ENCODE data around the gene CCDC80.
A peak's percentile ranks its signal among the peaks of the same experiment; 100 is the strongest.

The CCDC80 gene, protein sequence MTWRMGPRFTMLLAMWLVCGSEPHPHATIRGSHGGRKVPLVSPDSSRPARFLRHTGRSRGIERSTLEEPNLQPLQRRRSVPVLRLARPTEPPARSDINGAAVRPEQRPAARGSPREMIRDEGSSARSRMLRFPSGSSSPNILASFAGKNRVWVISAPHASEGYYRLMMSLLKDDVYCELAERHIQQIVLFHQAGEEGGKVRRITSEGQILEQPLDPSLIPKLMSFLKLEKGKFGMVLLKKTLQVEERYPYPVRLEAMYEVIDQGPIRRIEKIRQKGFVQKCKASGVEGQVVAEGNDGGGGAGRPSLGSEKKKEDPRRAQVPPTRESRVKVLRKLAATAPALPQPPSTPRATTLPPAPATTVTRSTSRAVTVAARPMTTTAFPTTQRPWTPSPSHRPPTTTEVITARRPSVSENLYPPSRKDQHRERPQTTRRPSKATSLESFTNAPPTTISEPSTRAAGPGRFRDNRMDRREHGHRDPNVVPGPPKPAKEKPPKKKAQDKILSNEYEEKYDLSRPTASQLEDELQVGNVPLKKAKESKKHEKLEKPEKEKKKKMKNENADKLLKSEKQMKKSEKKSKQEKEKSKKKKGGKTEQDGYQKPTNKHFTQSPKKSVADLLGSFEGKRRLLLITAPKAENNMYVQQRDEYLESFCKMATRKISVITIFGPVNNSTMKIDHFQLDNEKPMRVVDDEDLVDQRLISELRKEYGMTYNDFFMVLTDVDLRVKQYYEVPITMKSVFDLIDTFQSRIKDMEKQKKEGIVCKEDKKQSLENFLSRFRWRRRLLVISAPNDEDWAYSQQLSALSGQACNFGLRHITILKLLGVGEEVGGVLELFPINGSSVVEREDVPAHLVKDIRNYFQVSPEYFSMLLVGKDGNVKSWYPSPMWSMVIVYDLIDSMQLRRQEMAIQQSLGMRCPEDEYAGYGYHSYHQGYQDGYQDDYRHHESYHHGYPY

DNA sequence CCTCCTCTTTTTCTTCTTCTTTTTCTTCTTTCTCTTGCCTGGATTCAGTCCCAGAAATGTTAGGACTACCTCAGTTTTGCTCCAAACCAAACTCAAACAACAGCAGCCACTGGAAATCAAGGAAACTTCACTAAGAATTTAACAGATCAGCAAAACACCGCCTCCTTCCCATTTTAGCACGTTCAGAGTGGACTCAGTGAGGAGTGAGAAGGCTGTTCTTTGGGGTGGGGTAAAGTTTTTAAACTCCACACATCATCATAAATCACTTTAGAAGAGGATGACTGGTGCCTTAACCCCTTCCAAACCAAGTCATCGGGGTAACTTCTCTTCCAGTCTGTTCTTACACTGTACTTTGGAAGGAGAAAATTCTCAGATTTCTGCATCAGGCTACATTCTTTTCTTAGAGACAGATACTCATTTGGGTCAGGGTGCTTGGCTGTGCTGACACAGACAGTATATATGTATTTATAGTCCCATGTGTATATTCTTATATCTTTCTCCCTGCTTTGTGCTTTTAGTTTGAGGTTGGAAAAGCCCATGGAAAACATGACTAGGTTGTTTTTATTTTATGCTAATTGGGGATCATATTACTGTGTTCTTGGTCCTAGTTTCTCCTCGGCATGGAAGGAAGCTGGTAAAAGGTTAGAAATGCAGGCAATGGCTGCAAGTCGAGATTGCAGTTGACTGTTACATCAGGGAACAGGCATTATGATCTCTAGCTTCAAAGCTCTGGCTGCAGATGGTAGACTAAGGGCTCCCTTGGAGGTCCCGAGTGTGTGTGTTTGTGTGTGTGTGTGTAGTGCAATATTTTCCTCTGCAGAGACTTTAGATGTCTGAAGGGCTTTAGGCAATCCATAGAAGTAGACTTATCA is at the start of gene CCDC80:
Gene CCDC80, minus strand, starts transcription at position 214 of the 872 bp plus-strand sequence. CDS start 1,238 bp downstream, outside the sequence.
- Histone ChIP-seq H3K9me3 (ENCODE audit: control insufficient read depth in 2 of 2, low read length in 2 of 2) (no peaks in the 10 kb centered on the region), H3K27me3 (ENCODE audit: control insufficient read depth in 1 of 2, insufficient read depth in 2 of 2, low read length in 2 of 2) (no peaks in the 10 kb centered on the region), H3K27ac (ENCODE audit: low read length) (peak within 1 kb of the TSS; percentile 92), H3K4me3 (ENCODE audit: low read length in 2 of 2) (peak within 1 kb of the TSS; percentile 78 to 83), H3K4me1 (ENCODE audit: control insufficient read depth, insufficient read depth, low read length) (peaks cover 66% of the 10 kb centered on the region), H3K9ac (ENCODE audit: low read length in 2 of 2) (peak within 1 kb of the TSS; percentile 72 to 90), H3K36me3 (ENCODE audit: control insufficient read depth in 2 of 2, insufficient read depth in 2 of 2, low read length in 2 of 2) (no peaks in the 10 kb centered on the region)

DNA sequence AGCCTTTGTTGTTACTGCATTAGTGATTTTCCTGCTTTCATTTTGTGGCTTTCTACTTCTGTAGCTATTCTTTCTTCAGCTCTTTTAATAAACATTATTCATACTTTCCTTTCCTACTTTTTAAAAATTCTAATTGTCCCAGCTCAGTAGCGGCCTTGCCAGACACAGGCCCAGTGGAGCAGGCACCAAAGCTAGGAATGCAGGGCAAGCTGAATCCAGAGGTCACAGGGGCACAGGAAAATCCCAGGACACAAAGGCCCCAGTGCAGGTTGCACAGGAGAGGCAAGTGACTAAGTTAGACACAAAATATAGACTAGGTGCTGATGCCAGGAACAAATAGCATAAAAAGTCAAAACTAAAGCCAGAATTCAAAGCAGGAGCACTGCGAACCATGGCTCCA is 49.0 kb upstream of the CCDC80 start:
- no peaks in the 10 kb centered on the region for H3K36me3 ChIP-seq (ENCODE audit: control insufficient read depth in 2 of 2, insufficient read depth in 2 of 2, low read length in 2 of 2)
- H3K27ac ChIP-seq (ENCODE audit: low read length), result no peak overlapping the region
- H3K4me3 ChIP-seq (ENCODE audit: low read length in 2 of 2), result no peak overlapping the region
- peaks cover 0 to 2% of the 10 kb centered on the region in 2 donors for H3K9me3 ChIP-seq (ENCODE audit: control insufficient read depth in 2 of 2, low read length in 2 of 2)
- H3K4me1 ChIP-seq (ENCODE audit: control insufficient read depth, insufficient read depth, low read length), result peaks cover 8% of the 10 kb centered on the region
- no peak overlapping the region for H3K9ac ChIP-seq (ENCODE audit: low read length in 2 of 2)
- no peaks in the 10 kb centered on the region for H3K27me3 ChIP-seq (ENCODE audit: control insufficient read depth in 1 of 2, insufficient read depth in 2 of 2, low read length in 2 of 2)

DNA sequence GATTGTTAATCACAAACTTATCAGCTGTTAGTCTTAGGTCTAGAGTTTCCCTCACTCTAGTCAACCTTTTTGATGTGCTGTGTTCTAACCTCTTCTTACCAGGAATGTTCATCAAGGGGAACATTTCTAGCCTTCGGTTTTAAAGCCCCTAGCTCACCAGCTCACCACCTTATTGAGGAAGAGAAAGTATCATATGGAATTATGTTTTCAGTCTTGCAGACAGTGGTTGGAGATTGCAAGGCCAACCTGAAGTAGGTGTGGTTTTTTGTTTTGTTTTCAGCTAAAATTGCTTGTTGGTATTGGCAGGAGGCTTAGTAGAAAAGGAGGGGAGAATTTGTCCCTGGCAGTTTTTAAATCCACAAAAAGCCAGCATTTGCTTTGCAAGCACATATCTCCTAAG is 48.4 kb upstream of the CCDC80 start:
- H3K36me3 ChIP-seq (ENCODE audit: control insufficient read depth in 2 of 2, insufficient read depth in 2 of 2, low read length in 2 of 2), result no peaks in the 10 kb centered on the region
- H3K4me1 ChIP-seq (ENCODE audit: control insufficient read depth, insufficient read depth, low read length), result peaks cover 5% of the 10 kb centered on the region
- no peak overlapping the region for H3K4me3 ChIP-seq (ENCODE audit: low read length in 2 of 2)
- no peaks in the 10 kb centered on the region for H3K27me3 ChIP-seq (ENCODE audit: control insufficient read depth in 1 of 2, insufficient read depth in 2 of 2, low read length in 2 of 2)
- no peak overlapping the region for H3K9ac ChIP-seq (ENCODE audit: low read length in 2 of 2)
- H3K9me3 ChIP-seq (ENCODE audit: control insufficient read depth in 2 of 2, low read length in 2 of 2), result peaks cover 0 to 2% of the 10 kb centered on the region in 2 donors
- no peak overlapping the region for H3K27ac ChIP-seq (ENCODE audit: low read length)

DNA sequence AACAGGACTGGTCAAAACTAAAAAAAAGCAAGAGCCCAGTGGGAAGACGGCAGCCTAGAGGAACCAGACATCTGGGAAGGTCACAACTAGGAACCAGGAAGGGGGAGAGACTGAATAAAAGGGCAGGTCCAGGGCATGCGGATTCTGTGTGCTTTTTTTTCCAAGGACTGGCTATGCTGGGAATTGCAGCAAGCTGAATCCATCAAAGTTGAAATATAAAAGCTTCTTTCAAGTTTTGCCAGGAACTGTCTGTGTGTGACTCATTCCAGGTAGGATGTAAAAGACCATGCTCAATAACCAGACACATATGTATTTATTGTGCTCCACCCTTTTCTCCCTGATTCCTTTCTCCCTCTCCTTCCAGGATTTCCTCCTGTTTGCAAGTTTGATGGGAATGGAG is 47.9 kb upstream of the CCDC80 start:
- Histone ChIP-seq H3K4me1 (ENCODE audit: control insufficient read depth, insufficient read depth, low read length) (peaks cover 5% of the 10 kb centered on the region), H3K9ac (ENCODE audit: low read length in 2 of 2) (no peak overlapping the region), H3K27me3 (ENCODE audit: control insufficient read depth in 1 of 2, insufficient read depth in 2 of 2, low read length in 2 of 2) (no peaks in the 10 kb centered on the region), H3K4me3 (ENCODE audit: low read length in 2 of 2) (no peak overlapping the region), H3K36me3 (ENCODE audit: control insufficient read depth in 2 of 2, insufficient read depth in 2 of 2, low read length in 2 of 2) (no peaks in the 10 kb centered on the region), H3K27ac (ENCODE audit: low read length) (no peak overlapping the region), H3K9me3 (ENCODE audit: control insufficient read depth in 2 of 2, low read length in 2 of 2) (no peaks in the 10 kb centered on the region)

DNA sequence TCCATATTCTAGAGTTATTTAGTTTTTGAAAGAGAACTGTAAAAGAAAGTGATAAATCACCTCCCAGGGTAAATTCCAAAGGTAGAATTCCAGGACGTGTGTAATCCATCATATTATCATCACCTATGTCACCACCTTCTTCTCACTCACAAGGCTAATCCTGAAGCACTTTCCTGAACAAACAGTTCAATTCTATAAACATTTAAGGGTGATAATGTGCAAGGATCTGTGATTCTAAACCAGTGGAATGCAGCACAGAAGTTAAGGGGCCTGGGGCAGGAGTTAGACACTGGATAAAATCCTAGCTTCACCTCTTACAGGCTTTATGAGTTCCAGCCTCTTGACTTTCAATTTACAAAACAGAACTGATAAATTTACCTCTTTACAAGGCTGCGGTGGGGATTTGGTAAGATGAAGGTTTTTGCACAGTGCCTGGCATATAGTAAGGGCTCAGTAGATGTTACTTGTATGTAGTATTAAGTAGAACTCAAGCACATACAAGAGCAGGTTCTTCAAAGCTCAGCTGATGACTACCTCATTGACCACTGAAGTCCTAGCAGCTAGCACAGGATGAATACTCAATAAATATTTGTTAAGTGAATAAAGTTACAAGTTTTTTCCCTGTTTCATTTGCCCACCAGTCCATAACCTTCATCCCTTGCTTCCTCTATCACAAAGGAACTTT is 47.3 kb upstream of the CCDC80 start:
- Histone ChIP-seq H3K27ac (ENCODE audit: low read length) (no peak overlapping the region), H3K9ac (ENCODE audit: low read length in 2 of 2) (no peak overlapping the region)

DNA sequence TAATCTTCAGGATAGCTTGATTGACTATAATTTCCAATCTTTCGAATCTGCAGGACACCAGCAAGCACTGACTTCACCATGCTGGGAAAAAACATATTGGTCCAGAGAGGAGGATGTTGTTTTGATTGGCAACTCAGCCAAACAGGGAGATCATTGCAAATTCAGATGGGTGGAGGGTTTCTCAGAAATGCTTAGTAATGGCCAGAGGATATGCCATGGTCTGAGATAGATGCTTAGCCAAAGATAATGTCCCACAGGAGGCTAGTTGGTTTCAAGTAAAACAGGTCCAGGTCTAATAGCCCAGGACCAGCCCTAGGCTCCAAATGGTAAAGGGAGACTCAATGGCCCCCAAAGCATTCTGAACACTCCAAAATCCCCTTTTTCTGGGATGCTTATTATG is 46.7 kb upstream of the CCDC80 start:
- no peaks in the 10 kb centered on the region for H3K27me3 ChIP-seq (ENCODE audit: control insufficient read depth in 1 of 2, insufficient read depth in 2 of 2, low read length in 2 of 2)
- no peak overlapping the region for H3K9ac ChIP-seq (ENCODE audit: low read length in 2 of 2)
- H3K4me1 ChIP-seq (ENCODE audit: control insufficient read depth, insufficient read depth, low read length), result peaks cover 5% of the 10 kb centered on the region
- no peaks in the 10 kb centered on the region for H3K9me3 ChIP-seq (ENCODE audit: control insufficient read depth in 2 of 2, low read length in 2 of 2)
- H3K36me3 ChIP-seq (ENCODE audit: control insufficient read depth in 2 of 2, insufficient read depth in 2 of 2, low read length in 2 of 2), result no peaks in the 10 kb centered on the region
- no peak overlapping the region for H3K27ac ChIP-seq (ENCODE audit: low read length)
- H3K4me3 ChIP-seq (ENCODE audit: low read length in 2 of 2), result no peak overlapping the region

More for the DNA sequence above, 47.3 kb upstream of the CCDC80 start:
- Histone ChIP-seq H3K27me3 (ENCODE audit: control insufficient read depth in 1 of 2, insufficient read depth in 2 of 2, low read length in 2 of 2) (no peaks in the 10 kb centered on the region), H3K36me3 (ENCODE audit: control insufficient read depth in 2 of 2, insufficient read depth in 2 of 2, low read length in 2 of 2) (no peaks in the 10 kb centered on the region), H3K4me3 (ENCODE audit: low read length in 2 of 2) (no peak overlapping the region), H3K9me3 (ENCODE audit: control insufficient read depth in 2 of 2, low read length in 2 of 2) (no peaks in the 10 kb centered on the region), H3K4me1 (ENCODE audit: control insufficient read depth, insufficient read depth, low read length) (peaks cover 5% of the 10 kb centered on the region)

DNA sequence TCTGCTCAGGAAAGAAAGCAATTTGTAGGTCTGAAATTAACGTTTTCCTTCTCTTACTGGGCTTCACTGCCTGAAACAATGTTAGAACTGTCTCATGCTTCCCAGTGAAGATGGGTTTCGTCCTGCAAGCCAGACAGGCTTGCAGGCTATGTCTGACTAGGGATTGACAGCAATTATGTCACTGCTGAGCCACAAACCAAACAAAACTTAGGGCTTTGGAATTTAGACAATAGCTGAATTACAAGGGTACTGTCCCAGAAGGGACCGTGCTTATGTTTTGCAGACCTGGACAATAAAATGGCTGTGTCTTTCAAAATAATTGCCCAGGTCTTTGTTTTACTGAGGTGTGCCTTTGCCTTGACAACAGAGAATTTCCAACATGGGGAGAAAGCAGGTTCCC is 46.3 kb upstream of the CCDC80 start:
- H3K36me3 ChIP-seq (ENCODE audit: control insufficient read depth in 2 of 2, insufficient read depth in 2 of 2, low read length in 2 of 2), result no peaks in the 10 kb centered on the region
- peaks cover 5% of the 10 kb centered on the region for H3K4me1 ChIP-seq (ENCODE audit: control insufficient read depth, insufficient read depth, low read length)
- H3K9me3 ChIP-seq (ENCODE audit: control insufficient read depth in 2 of 2, low read length in 2 of 2), result no peaks in the 10 kb centered on the region
- H3K4me3 ChIP-seq (ENCODE audit: low read length in 2 of 2), result no peak overlapping the region
- H3K27ac ChIP-seq (ENCODE audit: low read length), result no peak overlapping the region
- no peaks in the 10 kb centered on the region for H3K27me3 ChIP-seq (ENCODE audit: control insufficient read depth in 1 of 2, insufficient read depth in 2 of 2, low read length in 2 of 2)
- H3K9ac ChIP-seq (ENCODE audit: low read length in 2 of 2), result no peak overlapping the region

DNA sequence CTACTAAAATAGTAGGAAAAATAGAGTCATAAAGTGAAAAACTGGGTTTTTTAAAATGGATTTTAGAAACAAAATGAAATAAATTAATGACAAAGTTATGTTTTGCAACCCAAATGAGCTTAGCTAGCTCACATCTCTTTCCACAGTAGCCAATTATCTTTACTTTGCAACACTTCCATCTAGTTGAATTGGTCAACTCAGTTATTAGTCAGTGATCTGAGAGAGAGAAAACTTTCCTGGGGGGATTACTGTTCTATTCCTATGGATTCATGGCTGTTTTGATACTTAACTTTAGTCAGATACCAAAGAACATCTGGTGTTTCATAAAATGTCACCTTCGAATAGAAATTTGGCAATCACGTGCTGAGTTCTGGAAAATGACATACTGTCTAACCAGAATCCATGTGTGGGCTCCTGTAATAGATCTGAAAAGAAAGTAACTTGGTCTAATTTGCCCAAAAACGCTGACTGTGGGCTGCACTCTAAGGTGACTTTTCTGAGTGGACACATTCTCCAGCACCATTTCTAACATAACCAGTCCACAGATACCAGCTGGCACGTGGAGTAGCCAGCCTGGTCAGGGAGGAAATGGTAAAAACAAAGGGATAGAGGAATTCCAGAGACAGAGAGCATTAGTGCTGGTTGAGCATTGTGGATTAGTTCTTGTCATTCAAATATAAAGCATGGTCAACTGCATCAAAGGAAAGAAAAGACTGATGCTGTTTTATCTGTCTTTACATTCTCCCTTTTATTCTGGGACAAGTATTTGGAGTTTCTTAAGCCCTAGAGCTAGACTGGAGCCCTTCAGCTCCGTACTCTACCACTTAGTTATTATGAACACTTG is 45.2 kb upstream of the CCDC80 start:
- no peak overlapping the region for H3K9ac ChIP-seq (ENCODE audit: low read length in 2 of 2)
- H3K36me3 ChIP-seq (ENCODE audit: control insufficient read depth in 2 of 2, insufficient read depth in 2 of 2, low read length in 2 of 2), result no peaks in the 10 kb centered on the region
- H3K4me3 ChIP-seq (ENCODE audit: low read length in 2 of 2), result no peak overlapping the region
- H3K4me1 ChIP-seq (ENCODE audit: control insufficient read depth, insufficient read depth, low read length), result peaks cover 5% of the 10 kb centered on the region
- no peaks in the 10 kb centered on the region for H3K9me3 ChIP-seq (ENCODE audit: control insufficient read depth in 2 of 2, low read length in 2 of 2)
- H3K27me3 ChIP-seq (ENCODE audit: control insufficient read depth in 1 of 2, insufficient read depth in 2 of 2, low read length in 2 of 2), result no peaks in the 10 kb centered on the region
- no peak overlapping the region for H3K27ac ChIP-seq (ENCODE audit: low read length)

DNA sequence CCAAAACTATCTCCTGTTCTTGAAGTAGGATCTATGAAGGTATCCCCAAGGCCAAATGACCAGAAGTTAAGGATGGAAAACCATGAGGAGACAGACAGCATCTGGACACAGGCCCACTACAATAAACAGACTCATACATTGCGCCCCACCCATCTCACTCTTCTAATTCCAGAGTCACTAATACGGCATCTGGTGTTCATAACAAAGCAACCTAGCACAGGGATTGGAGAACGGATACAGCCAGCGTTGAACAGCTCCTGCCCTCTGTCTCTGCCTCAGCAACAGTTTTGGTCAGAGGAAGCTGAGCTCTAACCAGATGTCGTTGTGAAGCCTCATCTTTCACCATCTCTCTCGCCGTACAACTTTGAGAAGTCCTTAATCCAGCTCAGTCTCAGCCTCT is 44.5 kb upstream of the CCDC80 start:
- Histone ChIP-seq H3K4me1 (ENCODE audit: control insufficient read depth, insufficient read depth, low read length) (peaks cover 4% of the 10 kb centered on the region), H3K27ac (ENCODE audit: low read length) (no peak overlapping the region), H3K9me3 (ENCODE audit: control insufficient read depth in 2 of 2, low read length in 2 of 2) (no peaks in the 10 kb centered on the region), H3K27me3 (ENCODE audit: control insufficient read depth in 1 of 2, insufficient read depth in 2 of 2, low read length in 2 of 2) (no peaks in the 10 kb centered on the region), H3K36me3 (ENCODE audit: control insufficient read depth in 2 of 2, insufficient read depth in 2 of 2, low read length in 2 of 2) (no peaks in the 10 kb centered on the region), H3K4me3 (ENCODE audit: low read length in 2 of 2) (no peak overlapping the region), H3K9ac (ENCODE audit: low read length in 2 of 2) (no peak overlapping the region)
